SK-N-SH (cell line): ENCODE results near the gene ARV1. TPM values are rescaled to one million over a fixed set of nuclear protein-coding genes. Genes with fewer than 3 reads are reported as not detected.

Experiments
- CTCF ChIA-PET: fragments of 300-600, 350-600 bp; formaldehyde crosslinking; extraction: SDS; loops from one replicate; lab custom pipeline; 2021; lab: Yijun Ruan, JAX
- POLR2A ChIA-PET: fragments of 350-600 bp; sonication (Branson Sonifier 250); formaldehyde crosslinking; extraction: SDS; loops from one replicate; lab custom pipeline; 2020; ENCODE audit warnings: antibody characterized with exemption, inconsistent platforms; lab: Yijun Ruan, JAX
- DNase-seq: peaks from one replicate; pipeline ENCODE4 v3.0.0; 2012
- H2AFZ ChIP-seq: fragments of 200-600 bp; sonication (generic); 2 replicates; pipeline ENCODE4 v1.8.1; 2016; ENCODE audit warnings: antibody characterized with exemption, mild to moderate bottlenecking, low read depth
- H3F3A ChIP-seq: fragments of 200-600 bp; sonication (generic); replicated peaks from 2 replicates; pipeline ENCODE3; 2016; ENCODE audit warnings: antibody characterized with exemption, mild to moderate bottlenecking; ENCODE audit not compliant: insufficient read depth
- H3K27ac ChIP-seq, 2 experiments: fragments of 200-500 bp in 1 of 2; fragments of 200-600 bp in 1 of 2; sonication (Bioruptor generic) in 1 of 2; sonication (generic), shearing (Covaris generic) in 1 of 2; 2 replicates each; pipeline versions ENCODE4 v1.5.1 to v1.6.1; 2014 to 2016; ENCODE audit warnings: low read depth in 2 of 2, inconsistent platforms in 1 of 2, low read length in 1 of 2, mild to moderate bottlenecking in 1 of 2, mixed read lengths in 1 of 2
- H3K27me3 ChIP-seq: fragments of 200-600 bp; sonication (generic), shearing (Covaris generic); 2 replicates; pipeline ENCODE4 v1.6.1; 2016; ENCODE audit warnings: mixed run types; ENCODE audit not compliant: insufficient read depth
- H3K36me3 ChIP-seq, 2 experiments: fragments of 200-500 bp in 1 of 2; fragments of 200-600 bp in 1 of 2; sonication (Bioruptor generic) in 1 of 2; sonication (generic) in 1 of 2; replicated peaks in 1 of 2; 2 replicates each; pipeline versions ENCODE3 to v1.5.1; 2014 to 2016; ENCODE audit warnings: low read length in 1 of 2, mild to moderate bottlenecking in 1 of 2; ENCODE audit not compliant: insufficient read depth in 2 of 2, control insufficient read depth in 1 of 2
- H3K4me1 ChIP-seq, 2 experiments: fragments of 200-500 bp in 1 of 2; fragments of 200-600 bp in 1 of 2; sonication (Bioruptor generic) in 1 of 2; sonication (generic), shearing (Covaris generic) in 1 of 2; 2 replicates each; pipeline versions ENCODE4 v1.5.1 to v1.6.1; 2014 to 2016; ENCODE audit warnings: low read depth in 1 of 2, low read length in 1 of 2, mixed run types in 1 of 2; ENCODE audit not compliant: insufficient read depth in 2 of 2, control insufficient read depth in 1 of 2
- H3K4me2 ChIP-seq: fragments of 200-600 bp; sonication (generic), shearing (Covaris generic); 2 replicates; pipeline ENCODE4 v1.6.1; 2017; ENCODE audit warnings: mixed run types
- H3K4me3 ChIP-seq, 2 experiments: fragments of 200-500 bp in 1 of 2; fragments of 200-600 bp in 1 of 2; sonication (Bioruptor generic) in 1 of 2; sonication (generic), shearing (Covaris generic) in 1 of 2; 2 replicates each; pipeline versions ENCODE4 v1.5.1 to v1.8.1; 2014 to 2016; ENCODE audit warnings: low read depth in 2 of 2, inconsistent platforms in 1 of 2, low read length in 1 of 2, mild to moderate bottlenecking in 1 of 2, mixed read lengths in 1 of 2, moderate library complexity in 1 of 2
- H3K79me2 ChIP-seq: fragments of 200-600 bp; sonication (generic); 2 replicates; pipeline ENCODE4 v1.8.1; 2017; ENCODE audit warnings: mild to moderate bottlenecking; ENCODE audit not compliant: insufficient read depth
- H3K9ac ChIP-seq: fragments of 200-600 bp; sonication (generic); 2 replicates; pipeline ENCODE4 v1.6.1; 2017; ENCODE audit warnings: mixed run types
- H3K9me2 ChIP-seq: fragments of 200-600 bp; sonication (generic); 2 replicates; pipeline ENCODE4 v1.6.1; 2017; ENCODE audit warnings: mixed run types
- H3K9me3 ChIP-seq: fragments of 200-600 bp; sonication (generic); 2 replicates; pipeline ENCODE4 v1.6.1; 2017; ENCODE audit warnings: mixed run types, mild to moderate bottlenecking, moderate library complexity
- H4K20me1 ChIP-seq: fragments of 200-600 bp; sonication (generic); 2 replicates; pipeline ENCODE4 v1.6.1; 2017; ENCODE audit warnings: mild to moderate bottlenecking, mixed run types; ENCODE audit not compliant: insufficient read depth
- FOSL2 ChIP-seq: IDR thresholded peaks from 2 replicates; pipeline ENCODE4 v1.4.0; 2012; ENCODE audit warnings: low read depth, mild to moderate bottlenecking, moderate library complexity, borderline replicate concordance
- FOXJ3 ChIP-seq: sonication (generic); formaldehyde crosslinking; IDR thresholded peaks from 2 replicates; pipeline ENCODE4 v1.5.1; 2020; ENCODE audit warnings: mild to moderate bottlenecking, missing genetic modification reagents
- GABPA ChIP-seq: IDR thresholded peaks from 2 replicates; pipeline ENCODE4 v1.4.0; 2012; ENCODE audit warnings: low read depth, mild to moderate bottlenecking
- JUND ChIP-seq: IDR thresholded peaks from 2 replicates; pipeline ENCODE4 v1.4.0; 2012
- MAX ChIP-seq: IDR thresholded peaks from 2 replicates; pipeline ENCODE4 v1.4.0; 2012; ENCODE audit warnings: low read depth
- MEF2A ChIP-seq: IDR thresholded peaks from 2 replicates; pipeline ENCODE4 v1.4.0; 2012; ENCODE audit warnings: low read depth, borderline replicate concordance
- NFIC ChIP-seq: IDR thresholded peaks from 2 replicates; pipeline ENCODE4 v1.4.0; 2012; ENCODE audit warnings: borderline replicate concordance
- NRF1 ChIP-seq: IDR thresholded peaks from 2 replicates; pipeline ENCODE4 v1.6.1; 2012; ENCODE audit warnings: low read depth, mild to moderate bottlenecking, low read length
- RAD21 ChIP-seq: IDR thresholded peaks from 2 replicates; pipeline ENCODE4 v1.6.1; 2012; ENCODE audit warnings: mild to moderate bottlenecking, low read length
- REST ChIP-seq: IDR thresholded peaks from 2 replicates; pipeline ENCODE4 v1.6.1; 2012; ENCODE audit warnings: mild to moderate bottlenecking, low read depth, low read length, moderate library complexity
- RXRA ChIP-seq: IDR thresholded peaks from 2 replicates; pipeline ENCODE4 v1.4.0; 2012; ENCODE audit warnings: low read depth, mild to moderate bottlenecking, borderline replicate concordance
- SIN3A ChIP-seq: IDR thresholded peaks from 2 replicates; pipeline ENCODE4 v1.6.1; 2012; ENCODE audit warnings: low read depth, mild to moderate bottlenecking, low read length, moderate library complexity, borderline replicate concordance
- SMC3 ChIP-seq: IDR thresholded peaks from 2 replicates; pipeline ENCODE4 v1.6.1; 2012; ENCODE audit warnings: low read depth, low read length, improper control_type of control experiment
- TCF12 ChIP-seq: IDR thresholded peaks from 2 replicates; pipeline ENCODE4 v1.4.0; 2012
- WGBS: methylation state at CpG from one replicate; pipeline ENCODE4 v1.1.6; 2017; ENCODE audit warnings: low lambda C conversion rate; 5-methylcytosine and 5-hydroxymethylcytosine counted together
- polyA plus RNA-seq, 3 experiments: library from polyadenylated mRNA; depleted of rRNA; stranded (reverse); fragments of >200 nt; gene quantifications; 2 replicates each; pipeline ENCODE4 v1.2.3, GENCODE V29; 2012

Gene ARV1
- polyA plus RNA-seq, 1 of the 3 experiments (the other 2 are of a cell fraction): 26.7 TPM

GRCh38 chr1:231026576-231026975, 47.7 kb downstream of the ARV1 start:
- WGBS: 75% methylated on average over 6 of the region's 6 CpGs
- CTCF ChIA-PET: no interaction called here
- H3K27me3 ChIP-seq: no peaks in the 10 kb centered on the region
- H3K4me2 ChIP-seq: no peak overlapping the region
- H3K27ac ChIP-seq: no peak overlapping the region
- no peaks in the 10 kb centered on the region for H4K20me1 ChIP-seq
- H3K9me3 ChIP-seq: no peaks in the 10 kb centered on the region
- H3K79me2 ChIP-seq: no peaks in the 10 kb centered on the region
- no peak overlapping the region for H3K9ac ChIP-seq
- TF ChIP-seq JUND: no peak
- no peak for TF ChIP-seq RXRA
- TF ChIP-seq FOXJ3: no peak
- no peak for TF ChIP-seq MAX
- no peak for TF ChIP-seq MEF2A
- no peak for TF ChIP-seq SIN3A
- TF ChIP-seq NFIC: no peak
- TF ChIP-seq RAD21: no peak
- no peak for TF ChIP-seq SMC3
- TF ChIP-seq FOSL2: no peak
- no peak for TF ChIP-seq REST
- TF ChIP-seq NRF1: no peak
- no peak for DNase-seq
- H3K9me2 ChIP-seq: no peaks in the 10 kb centered on the region
- H3K4me3 ChIP-seq: no peak overlapping the region
- POLR2A ChIA-PET: no interaction called here
- no peaks in the 10 kb centered on the region for H3K36me3 ChIP-seq
- H2AFZ ChIP-seq: no peak overlapping the region
- H3F3A ChIP-seq: no peaks in the 10 kb centered on the region
- peaks cover 0 to 3% of the 10 kb centered on the region in 2 experiments; a peak in 1 of 4 replicates for H3K4me1 ChIP-seq

GRCh38 chr1:231027136-231027925, 48.4 kb downstream of the ARV1 start:
- no peaks in the 10 kb centered on the region for H3F3A ChIP-seq
- H3K36me3 ChIP-seq: no peaks in the 10 kb centered on the region
- no peak for DNase-seq
- no peak overlapping the region for H2AFZ ChIP-seq
- CTCF ChIA-PET: no interaction called here
- TF ChIP-seq GABPA (no peak), RAD21 (no peak), MAX (no peak), NFIC (no peak), TCF12 (no peak)
- no peaks in the 10 kb centered on the region for H3K79me2 ChIP-seq
- no peaks in the 10 kb centered on the region for H3K27me3 ChIP-seq
- POLR2A ChIA-PET: no interaction called here
- peaks cover 0 to 3% of the 10 kb centered on the region in 2 experiments; a peak in 1 of 4 replicates for H3K4me1 ChIP-seq
- no peak overlapping the region for H3K9ac ChIP-seq
- no peaks in the 10 kb centered on the region for H4K20me1 ChIP-seq
- H3K9me2 ChIP-seq: no peaks in the 10 kb centered on the region
- no peaks in the 10 kb centered on the region for H3K9me3 ChIP-seq
- WGBS: 84% methylated on average over 21 of the region's 23 CpGs
- H3K27ac ChIP-seq: no peak overlapping the region
- no peak overlapping the region for H3K4me3 ChIP-seq
- H3K4me2 ChIP-seq: no peak overlapping the region
